OCI-LY3 (cell line): ENCODE measurements around the gene ZNF546.

Experiments used
- H2AFZ ChIP-seq: fragments of 200-600, 300-600 bp; shearing (Covaris generic); 2 replicates; pipeline ENCODE4 v1.6.0; 2014; ENCODE audit warnings: antibody characterized with exemption, low read depth, low read length
- H3K27ac ChIP-seq: fragments of 200-600, 300-600 bp; sonication (generic); 2 replicates; pipeline ENCODE4 v1.5.1; 2014; ENCODE audit warnings: mild to moderate bottlenecking, low read length, moderate library complexity, mixed read lengths
- H3K27me3 ChIP-seq: fragments of 200-600, 300-600 bp; sonication (generic); 2 replicates; pipeline ENCODE4 v1.6.1; 2014; ENCODE audit warnings: low read depth, low read length, mixed read lengths
- H3K36me3 ChIP-seq: fragments of 200-600, 300-600 bp; sonication (generic); replicated peaks from 2 replicates; pipeline ENCODE3; 2014; ENCODE audit warnings: low read depth, low read length, mixed read lengths
- H3K4me1 ChIP-seq: fragments of 300-600, 200-600 bp; sonication (generic); 2 replicates; pipeline ENCODE4 v1.6.1; 2014; ENCODE audit warnings: low read length, mixed read lengths
- H3K4me2 ChIP-seq: fragments of 200-600, 300-600 bp; sonication (generic); 2 replicates; pipeline ENCODE4 v1.6.1; 2014; ENCODE audit warnings: low read length, mixed read lengths
- H3K4me3 ChIP-seq: fragments of 300-600, 200-600 bp; sonication (generic); 2 replicates; pipeline ENCODE4 v1.5.1; 2014; ENCODE audit warnings: antibody characterized with exemption, mild to moderate bottlenecking, low read length, moderate library complexity
- H3K79me2 ChIP-seq: fragments of 300-600, 200-600 bp; shearing (Covaris generic); 2 replicates; pipeline ENCODE4 v1.6.1; 2014; ENCODE audit warnings: mild to moderate bottlenecking, low read length, mixed read lengths
- H3K9ac ChIP-seq: fragments of 300-600, 200-600 bp; shearing (Covaris generic); 2 replicates; pipeline ENCODE4 v1.6.0; 2014; ENCODE audit warnings: mild to moderate bottlenecking, low read length, moderate library complexity
- H3K9me3 ChIP-seq: fragments of 200-600, 300-600 bp; shearing (Covaris generic); 2 replicates; pipeline ENCODE4 v1.6.1; 2014; ENCODE audit warnings: low read length, mixed read lengths; ENCODE audit not compliant: insufficient read depth
- H4K20me1 ChIP-seq: fragments of 200-600, 300-600 bp; sonication (generic); 2 replicates; pipeline ENCODE4 v1.6.1; 2016; ENCODE audit warnings: low read length, mixed read lengths; ENCODE audit not compliant: insufficient read depth
- CTCF ChIP-seq: fragments of 200-600, 300-600 bp; sonication (generic); IDR thresholded peaks from 2 replicates; pipeline ENCODE4 v1.5.1; 2014; ENCODE audit warnings: antibody characterized with exemption, low read length, low read depth
- EZH2phosphoT487 ChIP-seq: fragments of 200-600 bp; shearing (Covaris generic); IDR thresholded peaks from 2 replicates; pipeline ENCODE4 v1.6.1; 2018; ENCODE audit warnings: antibody characterized with exemption, mixed run types, low read depth

The ZNF546 gene

DNA sequence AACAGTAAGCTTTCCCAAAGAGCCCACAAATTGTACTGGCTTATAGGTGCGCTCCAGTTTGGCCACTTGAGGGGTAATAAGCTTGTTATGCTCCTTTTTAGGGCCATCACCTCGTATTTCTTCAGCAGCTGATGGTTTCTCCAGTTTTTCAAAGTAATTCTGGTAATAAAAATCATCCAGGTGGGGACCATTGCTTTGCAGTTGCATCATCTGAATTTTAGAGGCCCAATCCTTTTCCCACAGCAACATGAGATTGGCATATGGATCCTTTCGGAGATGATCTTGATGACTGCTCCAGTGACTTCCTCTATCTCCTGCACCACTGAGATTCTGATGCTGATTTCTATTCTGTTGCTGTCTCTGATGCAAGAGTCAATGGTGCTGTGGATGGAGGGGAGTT, 27.1 kb downstream of the ZNF546 start:
- Histone ChIP-seq H3K9me3 (peaks cover 15% of the 10 kb centered on the region; the same call in 1 of the 2 replicates), H3K79me2 (no peaks in the 10 kb centered on the region), H4K20me1 (no peaks in the 10 kb centered on the region), H3K4me3 (no peak overlapping the region), H3K4me2 (no peak overlapping the region), H3K27ac (no peak overlapping the region), H3K36me3 (peaks cover 4% of the 10 kb centered on the region), H3K27me3 (no peaks in the 10 kb centered on the region), H3K4me1 (no peaks in the 10 kb centered on the region), H3K9ac (no peak overlapping the region), H2AFZ (no peak overlapping the region)
- TF ChIP-seq CTCF (no peak), EZH2phosphoT487 (no peak)

GRCh38 chr19:40025938-40026596, 29.2 kb downstream of the ZNF546 start:
- H3K4me1 ChIP-seq = no peaks in the 10 kb centered on the region
- H3K9ac ChIP-seq = no peak overlapping the region
- H3K9me3 ChIP-seq = peaks cover 20% of the 10 kb centered on the region; the same call in 1 of the 2 replicates

GRCh38 chr19:40026597-40026970, 29.7 kb downstream of the ZNF546 start:
- no peak for TF ChIP-seq EZH2phosphoT487
- TF ChIP-seq CTCF = no peak
- Histone ChIP-seq H3K4me1 (no peaks in the 10 kb centered on the region), H3K4me2 (no peak overlapping the region), H3K27ac (no peak overlapping the region), H3K36me3 (peaks cover 9% of the 10 kb centered on the region), H2AFZ (no peak overlapping the region), H3K9me3 (peaks cover 24% of the 10 kb centered on the region; the same call in 1 of the 2 replicates), H3K79me2 (no peaks in the 10 kb centered on the region), H3K4me3 (no peak overlapping the region), H3K9ac (no peak overlapping the region), H4K20me1 (no peaks in the 10 kb centered on the region), H3K27me3 (no peaks in the 10 kb centered on the region)

More at GRCh38 chr19:40025938-40026596, 29.2 kb downstream of the ZNF546 start:
- no peaks in the 10 kb centered on the region for H4K20me1 ChIP-seq
- no peak overlapping the region for H3K4me3 ChIP-seq
- TF ChIP-seq EZH2phosphoT487 = no peak
- no peaks in the 10 kb centered on the region for H3K27me3 ChIP-seq
- H3K27ac ChIP-seq = no peak overlapping the region
- no peaks in the 10 kb centered on the region for H3K79me2 ChIP-seq
- H3K4me2 ChIP-seq = no peak overlapping the region
- no peak overlapping the region for H2AFZ ChIP-seq
- H3K36me3 ChIP-seq = peaks cover 9% of the 10 kb centered on the region

DNA sequence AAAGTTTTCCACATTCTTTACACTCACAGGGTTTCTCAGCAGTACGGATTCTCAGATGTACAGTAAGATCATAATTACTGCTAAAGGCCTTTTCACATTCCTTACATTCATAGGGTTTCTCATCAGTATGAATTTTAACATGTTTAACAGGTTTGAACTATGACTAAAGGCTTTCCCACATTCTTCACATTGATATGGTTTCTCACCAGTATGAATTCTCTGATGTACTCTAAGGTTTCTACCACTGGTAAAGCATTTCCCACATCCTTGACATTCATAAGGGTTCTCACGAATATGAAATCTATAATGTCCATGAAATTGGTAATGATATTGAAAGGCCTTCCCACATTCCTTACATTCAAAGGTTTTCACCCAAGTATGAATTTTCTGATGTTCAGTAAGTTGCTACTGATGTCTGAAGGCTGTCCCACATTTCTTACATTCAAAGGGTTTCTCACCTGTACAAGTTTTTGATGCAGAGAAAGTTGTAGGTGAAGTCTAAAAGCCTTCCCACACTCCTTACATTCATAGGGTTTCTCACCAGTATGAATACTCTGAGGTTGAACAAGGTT, 37.2 kb downstream of the ZNF546 start:
- TF ChIP-seq CTCF (no peak), EZH2phosphoT487 (no peak)
- no peaks in the 10 kb centered on the region for H3K27me3 ChIP-seq
- H4K20me1 ChIP-seq = no peaks in the 10 kb centered on the region
- no peak overlapping the region for H3K4me3 ChIP-seq
- no peak overlapping the region for H3K27ac ChIP-seq
- no peak overlapping the region for H2AFZ ChIP-seq
- no peak overlapping the region for H3K4me2 ChIP-seq
- H3K9ac ChIP-seq = no peak overlapping the region
- H3K36me3 ChIP-seq = peaks cover 39% of the 10 kb centered on the region
- no peaks in the 10 kb centered on the region for H3K4me1 ChIP-seq
- H3K79me2 ChIP-seq = no peaks in the 10 kb centered on the region
- H3K9me3 ChIP-seq = peaks cover 46% of the 10 kb centered on the region
